HEK293T (cell line): ENCODE data around the gene TMEM169.

Experiments
- ARNT ChIP-seq: fragments of 450-650 bp; IDR thresholded peaks from 2 replicates; pipeline ENCODE4 v1.6.1; 2017; ENCODE audit warnings: mild to moderate bottlenecking
- BHLHE40 ChIP-seq: fragments of 450-650 bp; IDR thresholded peaks from 2 replicates; pipeline ENCODE4 v1.6.1; 2016; ENCODE audit warnings: mild to moderate bottlenecking, moderate library complexity, borderline replicate concordance
- CTBP1 ChIP-seq: fragments of 450-650 bp; IDR thresholded peaks from 2 replicates; pipeline ENCODE4 v1.6.1; 2016; ENCODE audit warnings: borderline replicate concordance
- ELF4 ChIP-seq: fragments of 450-650 bp; IDR thresholded peaks from 2 replicates; pipeline ENCODE4 v1.6.1; 2017; ENCODE audit warnings: antibody characterized with exemption
- FOXA1 ChIP-seq: fragments of 450-650 bp; IDR thresholded peaks from 2 replicates; pipeline ENCODE4 v1.6.1; 2016; ENCODE audit warnings: mild to moderate bottlenecking
- FOXM1 ChIP-seq: fragments of 450-650 bp; IDR thresholded peaks from 2 replicates; pipeline ENCODE4 v1.6.1; 2017; ENCODE audit warnings: mild to moderate bottlenecking, borderline replicate concordance
- SP1 ChIP-seq: fragments of 450-650 bp; IDR thresholded peaks from 2 replicates; pipeline ENCODE4 v1.6.1; 2017
- SUZ12 ChIP-seq: fragments of 450-650 bp; IDR thresholded peaks from 2 replicates; pipeline ENCODE4 v1.6.1; 2016; ENCODE audit warnings: mild to moderate bottlenecking

DNA sequence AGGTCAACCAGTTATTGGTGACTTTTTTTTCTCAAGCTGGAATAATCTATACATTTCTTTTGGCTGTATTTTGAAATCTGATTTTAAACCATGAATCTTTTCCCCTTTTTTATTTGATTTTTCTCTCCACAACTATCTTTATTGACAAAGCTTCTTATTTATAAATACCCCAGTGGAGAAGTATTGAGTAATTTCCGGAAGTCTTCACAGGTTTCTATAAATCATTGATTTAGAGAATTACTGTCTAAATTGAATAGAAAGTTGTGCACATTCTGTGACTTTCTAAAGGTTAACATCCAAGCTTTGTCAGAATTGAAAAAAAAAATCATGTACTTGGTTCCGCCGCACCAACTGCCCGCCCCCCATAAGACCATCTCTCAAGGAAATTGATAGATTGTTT is 67.3 kb downstream of the TMEM169 start:
- TF ChIP-seq ARNT (no peak), CTBP1 (no peak), SP1 (no peak), FOXM1 (no peak), BHLHE40 (no peak), FOXA1 (no peak), SUZ12 (no peak), ELF4 (no peak)
